H1 (cell line): ENCODE data around the gene FBXO17. TPM values are rescaled to one million over a fixed set of nuclear protein-coding genes. Genes with fewer than 3 reads are reported as not detected.

ENCODE experiments used
- CBX8 ChIP-seq: fragments of 300-800, 300-1000 bp; sonication (generic); IDR thresholded peaks from 2 replicates; pipeline ENCODE4 v1.7.1; 2016; ENCODE audit warnings: low read depth, low read length, borderline replicate concordance
- MAX ChIP-seq: IDR thresholded peaks from 2 replicates; pipeline ENCODE4 v1.6.1; 2012; ENCODE audit warnings: inconsistent platforms
- SIN3A ChIP-seq, 2 experiments: IDR thresholded peaks in 1 of 2; conservative IDR thresholded peaks in 1 of 2; 2 replicates each; pipeline ENCODE4 v1.6.1; 2011 to 2012; ENCODE audit warnings: low read length in 2 of 2, improper control_type of control experiment in 1 of 2, low read depth in 1 of 2, mild to moderate bottlenecking in 1 of 2
- SP1 ChIP-seq: IDR thresholded peaks from 2 replicates; pipeline ENCODE4 v1.6.1; 2011; ENCODE audit warnings: low read depth, low read length
- polyA plus RNA-seq, 7 experiments: library from polyadenylated mRNA; depleted of rRNA in 3 of 7; stranded (reverse) in 5 of 7; unstranded in 2 of 7; fragments of >200 nt in 5 of 7; fragments of 200-250 nt in 2 of 7; gene quantifications; 1 replicate in 5 of 7; 2 replicates in 1 of 7; 4 replicates in 1 of 7; pipeline versions ENCODE4 v1.2.1 to v1.2.3, GENCODE V29; 2011 to 2013; ENCODE audit warnings: missing spikeins in 2 of 7, mixed read lengths in 2 of 7
- total RNA-seq: library from RNA; stranded (reverse); fragmentation: NEBNext Ultra II Directional; extraction: Animal tissue kit (Norgen Biotek cat#: 25700); gene quantifications from 2 replicates; pipeline ENCODE4 v1.2.1, GENCODE V29; 2021
- TF ChIP-seq, protein P1 (sequence below): IDR thresholded peaks from 2 replicates; pipeline ENCODE4 v1.6.1; 2012; ENCODE audit warnings: low read length, inconsistent platforms

Gene FBXO17
- total and polyA plus RNA-seq, 2 of the 8 experiments (the other 6 are each of a cell fraction or from before 2014, with no cell fraction given): 11.7 to 15.3 TPM

- TF ChIP-seq MAX (no peak), SP1 (no peak), SIN3A (conservative IDR thresholded peaks at IDR 0.05 in 1 of 2, IDR thresholded peaks at IDR 0.05 in 1 of 2; ENCODE audit: low read depth in 1 of 2, low read length in 2 of 2) (no peak), CBX8 (no peak)
- TF ChIP-seq, protein P1, sequence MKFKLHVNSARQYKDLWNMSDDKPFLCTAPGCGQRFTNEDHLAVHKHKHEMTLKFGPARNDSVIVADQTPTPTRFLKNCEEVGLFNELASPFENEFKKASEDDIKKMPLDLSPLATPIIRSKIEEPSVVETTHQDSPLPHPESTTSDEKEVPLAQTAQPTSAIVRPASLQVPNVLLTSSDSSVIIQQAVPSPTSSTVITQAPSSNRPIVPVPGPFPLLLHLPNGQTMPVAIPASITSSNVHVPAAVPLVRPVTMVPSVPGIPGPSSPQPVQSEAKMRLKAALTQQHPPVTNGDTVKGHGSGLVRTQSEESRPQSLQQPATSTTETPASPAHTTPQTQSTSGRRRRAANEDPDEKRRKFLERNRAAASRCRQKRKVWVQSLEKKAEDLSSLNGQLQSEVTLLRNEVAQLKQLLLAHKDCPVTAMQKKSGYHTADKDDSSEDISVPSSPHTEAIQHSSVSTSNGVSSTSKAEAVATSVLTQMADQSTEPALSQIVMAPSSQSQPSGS: no peak
Observed at GRCh38 chr19:38953677-38954076, 21.9 kb downstream of the FBXO17 start (continued).
